Activated CD8-positive, alpha-beta T cell treated with anti-CD3 and anti-CD28 coated beads for 36 hours (primary cell): Measurements from ENCODE around the gene CLMN. TPM values are rescaled to one million over a fixed set of nuclear protein-coding genes. Genes with fewer than 3 reads are reported as not detected.

ENCODE experiments used
- ATAC-seq: fragments of 200-7000 bp; cut with Tn5 transposase; one replicate; pipeline ENCODE4 v1.10.0; 2021; ENCODE audit warnings: mild to moderate bottlenecking, moderate library complexity
- CTCF ChIA-PET: fragments of 350-600 bp; sonication (Branson Sonifier 250); formaldehyde crosslinking; loops from one replicate; lab custom pipeline; 2021; ENCODE audit warnings: antibody characterized with exemption; lab: Charles Lee
- POLR2A ChIA-PET: fragments of 350-600 bp; sonication (Branson Sonifier 250); formaldehyde crosslinking; loops from one replicate; lab custom pipeline; 2021; ENCODE audit warnings: antibody characterized with exemption; lab: Charles Lee
- DNase-seq: peaks from one replicate; pipeline ENCODE4 v3.0.0-alpha.2; 2020
- H3K27ac Mint-ChIP-seq: one replicate; pipeline ENCODE4 v1.8.0; 2021; ENCODE audit warnings: mild to moderate bottlenecking, mixed read lengths
- H3K27me3 Mint-ChIP-seq: one replicate; pipeline ENCODE4 v1.8.0; 2021; ENCODE audit warnings: mixed read lengths
- H3K36me3 Mint-ChIP-seq: one replicate; pipeline ENCODE4 v1.8.0; 2021; ENCODE audit warnings: low read depth, mixed read lengths
- H3K4me1 Mint-ChIP-seq: one replicate; pipeline ENCODE4 v1.8.0; 2021; ENCODE audit warnings: low read depth, mixed read lengths
- H3K4me3 Mint-ChIP-seq: one replicate; pipeline ENCODE4 v1.8.0; 2021; ENCODE audit warnings: mild to moderate bottlenecking, moderate library complexity, mixed read lengths
- H3K9me3 Mint-ChIP-seq: one replicate; pipeline ENCODE4 v1.8.0; 2021; ENCODE audit warnings: mixed read lengths
- CTCF ChIP-seq: fragments of 200-600 bp; IDR thresholded peaks from one replicate; pipeline ENCODE4 v1.8.0; 2022; ENCODE audit warnings: antibody characterized with exemption, mild to moderate bottlenecking
- intact Hi-C: fragments of 100-400 bp; cut with micrococcal nuclease; formaldehyde crosslinking; loops from one replicate; pipeline ENCODE4 v1.10.0; 2022
- total RNA-seq, 2 experiments: library from RNA; stranded (reverse); gene quantifications; one replicate each; pipeline ENCODE4 v1.2.3, GENCODE V29; 2021

Gene CLMN
- total RNA-seq, 2 experiments from 2014 or later, result 0.31 to 0.59 TPM

- Mint-ChIP-seq H3K36me3 (peaks cover 31% of the 10 kb centered on the region), H3K27me3 (no peaks in the 10 kb centered on the region), H3K9me3 (peaks cover 15% of the 10 kb centered on the region), H3K27ac (no peak overlapping the region), H3K4me1 (peaks cover 80% of the 10 kb centered on the region), H3K4me3 (no peak overlapping the region)
- no peak for DNase-seq
- intact Hi-C loops, result no loop called here
- POLR2A ChIA-PET, result no interaction called here
- TF ChIP-seq CTCF, result no peak
- no peak for ATAC-seq
- CTCF ChIA-PET, result no interaction called here
Observed at GRCh38 chr14:95146079-95146771, 173.5 kb downstream of the CLMN start.

DNA sequence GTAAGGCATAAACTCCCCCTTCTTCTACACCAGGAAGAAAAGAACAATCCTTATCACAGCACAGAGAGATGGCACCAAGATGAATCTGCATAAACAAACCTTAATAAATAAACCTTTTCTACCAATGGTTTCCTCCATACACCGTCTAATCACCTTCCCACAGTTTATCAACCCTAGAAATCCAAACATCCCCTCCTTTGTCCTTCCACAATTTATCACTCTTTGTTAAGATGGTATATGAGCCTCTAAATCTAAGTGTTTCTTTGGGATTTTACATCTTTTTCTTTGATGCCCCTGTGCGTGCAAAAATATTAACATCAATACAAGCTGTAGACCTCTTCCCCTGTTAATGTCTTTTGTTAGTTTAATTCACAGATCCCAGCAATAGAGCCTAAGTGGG, 174.9 kb downstream of the CLMN start:
- no peak overlapping the region for H3K27ac Mint-ChIP-seq
- ChIA-PET CTCF (no interaction called here), POLR2A (no interaction called here)
- TF ChIP-seq CTCF, result no peak
- no peak for ATAC-seq
- no peak overlapping the region for H3K4me3 Mint-ChIP-seq
- peaks cover 77% of the 10 kb centered on the region for H3K4me1 Mint-ChIP-seq
- peaks cover 15% of the 10 kb centered on the region for H3K9me3 Mint-ChIP-seq
- H3K36me3 Mint-ChIP-seq, result peaks cover 34% of the 10 kb centered on the region
- DNase-seq, result no peak
- intact Hi-C loops, result no loop called here
- no peaks in the 10 kb centered on the region for H3K27me3 Mint-ChIP-seq

GRCh38 chr14:95143808-95144620, 175.7 kb downstream of the CLMN start:
- TF ChIP-seq CTCF, result no peak
- Mint-ChIP-seq H3K4me3 (no peak overlapping the region), H3K36me3 (peaks cover 39% of the 10 kb centered on the region), H3K27ac (no peak overlapping the region), H3K27me3 (no peaks in the 10 kb centered on the region), H3K4me1 (peaks cover 79% of the 10 kb centered on the region), H3K9me3 (peaks cover 15% of the 10 kb centered on the region)
- ChIA-PET POLR2A (no interaction called here), CTCF (no interaction called here)
- ATAC-seq, result no peak
- intact Hi-C loops, result no loop called here
- DNase-seq, result no peak

GRCh38 chr14:95142208-95142607, 177.5 kb downstream of the CLMN start:
- H3K27ac Mint-ChIP-seq, result no peak overlapping the region
- no peaks in the 10 kb centered on the region for H3K27me3 Mint-ChIP-seq
- H3K4me3 Mint-ChIP-seq, result no peak overlapping the region
- peaks cover 76% of the 10 kb centered on the region for H3K4me1 Mint-ChIP-seq
- peaks cover 30% of the 10 kb centered on the region for H3K36me3 Mint-ChIP-seq
- intact Hi-C loops, result no loop called here
- ATAC-seq, result no peak
- TF ChIP-seq CTCF, result no peak
- DNase-seq, result no peak
- ChIA-PET POLR2A (no interaction called here), CTCF (no interaction called here)
- H3K9me3 Mint-ChIP-seq, result peaks cover 15% of the 10 kb centered on the region

GRCh38 chr14:95141684-95142083, 178.0 kb downstream of the CLMN start:
- POLR2A ChIA-PET, result no interaction called here
- peaks cover 15% of the 10 kb centered on the region for H3K9me3 Mint-ChIP-seq
- no peak for TF ChIP-seq CTCF
- peaks cover 28% of the 10 kb centered on the region for H3K36me3 Mint-ChIP-seq
- intact Hi-C loops, result no loop called here
- H3K4me3 Mint-ChIP-seq, result no peak overlapping the region
- H3K27me3 Mint-ChIP-seq, result no peaks in the 10 kb centered on the region
- peaks cover 78% of the 10 kb centered on the region for H3K4me1 Mint-ChIP-seq
- no peak for DNase-seq
- H3K27ac Mint-ChIP-seq, result no peak overlapping the region
- CTCF ChIA-PET, result no interaction called here
- ATAC-seq, result no peak
